ENCODE results near the gene B4GALNT3. TPM values are rescaled to one million over a fixed set of nuclear protein-coding genes. Genes with fewer than 3 reads are reported as not detected.

Gene B4GALNT3
- total and polyA plus RNA-seq, 2 experiments from 2014 or later, result 2.8 to 15.8 TPM

DNA sequence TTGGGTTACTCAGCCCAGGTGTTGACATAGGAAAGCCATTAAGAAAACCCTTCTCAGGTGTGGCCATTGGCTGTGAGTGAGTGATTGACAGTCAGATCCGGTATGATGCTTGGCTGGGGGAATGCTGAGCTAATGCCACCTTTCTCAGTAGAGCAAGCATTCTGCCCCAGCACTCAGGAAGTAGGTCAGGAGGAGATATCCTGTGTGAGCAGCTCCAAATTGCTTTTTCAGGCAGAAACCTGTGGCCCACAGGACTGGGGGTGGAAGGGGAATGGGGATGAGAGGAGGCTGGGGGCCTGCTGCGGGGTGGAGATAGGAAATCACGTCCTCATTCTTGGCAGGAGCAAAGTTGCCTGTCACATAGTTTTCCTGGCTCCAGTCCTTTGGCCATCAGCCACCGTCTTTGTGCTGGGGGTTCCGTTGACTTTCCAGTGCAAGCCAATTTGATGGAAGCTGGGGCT, 147.8 kb downstream of the B4GALNT3 start:
- TF ChIP-seq EZH2phosphoT487 (IDR thresholded peaks at IDR 0.05; ENCODE audit: unreplicated experiment) (no peak), EZH2 (IDR thresholded peaks at IDR 0.05; ENCODE audit: low read depth, unreplicated experiment) (no peak), JUNB (IDR thresholded peaks at IDR 0.05; ENCODE audit: unreplicated experiment) (no peak), CREB1 (CRISPR knock-in tag; IDR thresholded peaks at IDR 0.05; ENCODE audit: low read depth) (no peak), ZNF331 (CRISPR knock-in tag; IDR thresholded peaks at IDR 0.05; ENCODE audit: low read depth) (no peak), NANOG (IDR thresholded peaks at IDR 0.05; ENCODE audit: borderline replicate concordance) (no peak), CTCF (conservative IDR thresholded peaks at IDR 0.05; ENCODE audit: low read depth in 2 of 2) (no peak)
- TF ChIP-seq, protein P1, sequence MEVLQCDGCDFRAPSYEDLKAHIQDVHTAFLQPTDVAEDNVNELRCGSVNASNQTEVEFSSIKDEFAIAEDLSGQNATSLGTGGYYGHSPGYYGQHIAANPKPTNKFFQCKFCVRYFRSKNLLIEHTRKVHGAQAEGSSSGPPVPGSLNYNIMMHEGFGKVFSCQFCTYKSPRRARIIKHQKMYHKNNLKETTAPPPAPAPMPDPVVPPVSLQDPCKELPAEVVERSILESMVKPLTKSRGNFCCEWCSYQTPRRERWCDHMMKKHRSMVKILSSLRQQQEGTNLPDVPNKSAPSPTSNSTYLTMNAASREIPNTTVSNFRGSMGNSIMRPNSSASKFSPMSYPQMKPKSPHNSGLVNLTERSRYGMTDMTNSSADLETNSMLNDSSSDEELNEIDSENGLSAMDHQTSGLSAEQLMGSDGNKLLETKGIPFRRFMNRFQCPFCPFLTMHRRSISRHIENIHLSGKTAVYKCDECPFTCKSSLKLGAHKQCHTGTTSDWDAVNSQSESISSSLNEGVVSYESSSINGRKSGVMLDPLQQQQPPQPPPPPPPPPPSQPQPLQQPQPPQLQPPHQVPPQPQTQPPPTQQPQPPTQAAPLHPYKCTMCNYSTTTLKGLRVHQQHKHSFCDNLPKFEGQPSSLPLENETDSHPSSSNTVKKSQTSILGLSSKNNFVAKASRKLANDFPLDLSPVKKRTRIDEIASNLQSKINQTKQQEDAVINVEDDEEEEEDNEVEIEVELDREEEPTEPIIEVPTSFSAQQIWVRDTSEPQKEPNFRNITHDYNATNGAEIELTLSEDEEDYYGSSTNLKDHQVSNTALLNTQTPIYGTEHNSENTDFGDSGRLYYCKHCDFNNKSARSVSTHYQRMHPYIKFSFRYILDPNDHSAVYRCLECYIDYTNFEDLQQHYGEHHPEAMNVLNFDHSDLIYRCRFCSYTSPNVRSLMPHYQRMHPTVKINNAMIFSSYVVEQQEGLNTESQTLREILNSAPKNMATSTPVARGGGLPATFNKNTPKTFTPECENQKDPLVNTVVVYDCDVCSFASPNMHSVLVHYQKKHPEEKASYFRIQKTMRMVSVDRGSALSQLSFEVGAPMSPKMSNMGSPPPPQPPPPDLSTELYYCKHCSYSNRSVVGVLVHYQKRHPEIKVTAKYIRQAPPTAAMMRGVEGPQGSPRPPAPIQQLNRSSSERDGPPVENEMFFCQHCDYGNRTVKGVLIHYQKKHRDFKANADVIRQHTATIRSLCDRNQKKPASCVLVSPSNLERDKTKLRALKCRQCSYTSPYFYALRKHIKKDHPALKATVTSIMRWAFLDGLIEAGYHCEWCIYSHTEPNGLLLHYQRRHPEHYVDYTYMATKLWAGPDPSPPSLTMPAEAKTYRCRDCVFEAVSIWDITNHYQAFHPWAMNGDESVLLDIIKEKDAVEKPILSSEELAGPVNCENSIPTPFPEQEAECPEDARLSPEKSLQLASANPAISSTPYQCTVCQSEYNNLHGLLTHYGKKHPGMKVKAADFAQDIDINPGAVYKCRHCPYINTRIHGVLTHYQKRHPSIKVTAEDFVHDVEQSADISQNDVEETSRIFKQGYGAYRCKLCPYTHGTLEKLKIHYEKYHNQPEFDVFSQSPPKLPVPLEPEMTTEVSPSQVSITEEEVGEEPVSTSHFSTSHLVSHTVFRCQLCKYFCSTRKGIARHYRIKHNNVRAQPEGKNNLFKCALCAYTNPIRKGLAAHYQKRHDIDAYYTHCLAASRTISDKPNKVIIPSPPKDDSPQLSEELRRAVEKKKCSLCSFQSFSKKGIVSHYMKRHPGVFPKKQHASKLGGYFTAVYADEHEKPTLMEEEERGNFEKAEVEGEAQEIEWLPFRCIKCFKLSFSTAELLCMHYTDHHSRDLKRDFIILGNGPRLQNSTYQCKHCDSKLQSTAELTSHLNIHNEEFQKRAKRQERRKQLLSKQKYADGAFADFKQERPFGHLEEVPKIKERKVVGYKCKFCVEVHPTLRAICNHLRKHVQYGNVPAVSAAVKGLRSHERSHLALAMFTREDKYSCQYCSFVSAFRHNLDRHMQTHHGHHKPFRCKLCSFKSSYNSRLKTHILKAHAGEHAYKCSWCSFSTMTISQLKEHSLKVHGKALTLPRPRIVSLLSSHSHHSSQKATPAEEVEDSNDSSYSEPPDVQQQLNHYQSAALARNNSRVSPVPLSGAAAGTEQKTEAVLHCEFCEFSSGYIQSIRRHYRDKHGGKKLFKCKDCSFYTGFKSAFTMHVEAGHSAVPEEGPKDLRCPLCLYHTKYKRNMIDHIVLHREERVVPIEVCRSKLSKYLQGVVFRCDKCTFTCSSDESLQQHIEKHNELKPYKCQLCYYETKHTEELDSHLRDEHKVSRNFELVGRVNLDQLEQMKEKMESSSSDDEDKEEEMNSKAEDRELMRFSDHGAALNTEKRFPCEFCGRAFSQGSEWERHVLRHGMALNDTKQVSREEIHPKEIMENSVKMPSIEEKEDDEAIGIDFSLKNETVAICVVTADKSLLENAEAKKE (CRISPR knock-in tag; IDR thresholded peaks at IDR 0.05), result no peak

More for the DNA sequence above, 147.8 kb downstream of the B4GALNT3 start:
- Mint-ChIP-seq H3K9me3 (no peaks in the 10 kb centered on the region), H3K4me1 (peaks cover 8% of the 10 kb centered on the region), H3K36me3 (ENCODE audit: low read depth) (no peaks in the 10 kb centered on the region), H3K4me3 (no peak overlapping the region), H3K27ac (no peak overlapping the region), H3K27me3 (ENCODE audit: insufficient read depth, low read depth, poor library complexity) (peaks cover 2% of the 10 kb centered on the region)
- DNase-seq (ENCODE audit: low spot score) (peak; percentile 33), ATAC-seq (peak; percentile 64)
- no peaks in the 10 kb centered on the region for H3K36me3 ChIP-seq (ENCODE audit: insufficient read depth)
- H3K27ac ChIP-seq (ENCODE audit: low read depth), result no peak overlapping the region
- H3K4me3 ChIP-seq, result no peak overlapping the region
- no peaks in the 10 kb centered on the region for H3K27me3 ChIP-seq (ENCODE audit: insufficient read depth)
- H3K79me2 ChIP-seq (replicated peaks; ENCODE audit: insufficient read depth), result no peaks in the 10 kb centered on the region
- no peaks in the 10 kb centered on the region for H3K4me1 ChIP-seq (ENCODE audit: insufficient read depth)
- no peaks in the 10 kb centered on the region for H3K9me2 ChIP-seq (ENCODE audit: insufficient read depth)
- 0 out of 2 replicates have a peak overlapping the region, but pooled peaks have one; percentile 39 for H2AFZ ChIP-seq
- H4K20me1 ChIP-seq (replicated peaks; ENCODE audit: insufficient read depth), result no peaks in the 10 kb centered on the region
- H3F3A ChIP-seq (replicated peaks; ENCODE audit: low read depth), result no peaks in the 10 kb centered on the region
- no peak overlapping the region for H3K4me2 ChIP-seq
